HG03103 (cell line): ENCODE measurements around the gene SRA1.
A peak's percentile ranks its signal among the peaks of the same experiment; 100 is the strongest.

ENCODE experiments used
- ATAC-seq: cut with Tn5 transposase; IDR thresholded peaks from one replicate; pipeline ENCODE4 v1.9.1; 2021; ENCODE audit warnings: low read depth; ENCODE audit not compliant: unreplicated experiment

Gene SRA1

GRCh38 chr5:140551872-140552271 lies 5.4 kb downstream of the SRA1 start:
- no peak for ATAC-seq

- ATAC-seq = no peak
Observed at GRCh38 chr5:140550147-140551079, 6.9 kb downstream of the SRA1 start.

- ATAC-seq = no peak
Observed at GRCh38 chr5:140549237-140550144, 7.8 kb downstream of the SRA1 start.

GRCh38 chr5:140548791-140549190 lies 8.5 kb downstream of the SRA1 start:
- ATAC-seq = no peak

- no peak for ATAC-seq
Observed at GRCh38 chr5:140548300-140548688, 9.0 kb downstream of the SRA1 start.

GRCh38 chr5:140547508-140548299 lies 9.6 kb downstream of the SRA1 start, which contains the start of gene EIF4EBP3:
Gene EIF4EBP3 (plus strand): TSS chr5:140547662. CDS start chr5:140547738, 76 bp downstream.
- peak; percentile 97 for ATAC-seq

- no peak for ATAC-seq
Observed at GRCh38 chr5:140546851-140547507, 10.3 kb downstream of the SRA1 start.

GRCh38 chr5:140545606-140546005 lies 11.7 kb downstream of the SRA1 start:
- ATAC-seq = no peak

- no peak for ATAC-seq
Observed at GRCh38 chr5:140544986-140545385, 12.3 kb downstream of the SRA1 start.

- ATAC-seq = no peak
Observed at GRCh38 chr5:140542972-140543371, 14.3 kb downstream of the SRA1 start.

GRCh38 chr5:140540227-140540626 lies 17.0 kb downstream of the SRA1 start:
- no peak for ATAC-seq

GRCh38 chr5:140524003-140524402 lies 33.3 kb downstream of the SRA1 start:
- no peak for ATAC-seq

- ATAC-seq = no peak
Observed at GRCh38 chr5:140513124-140513523, 44.1 kb downstream of the SRA1 start.

GRCh38 chr5:140509898-140510297 lies 47.4 kb downstream of the SRA1 start:
- no peak for ATAC-seq

GRCh38 chr5:140502834-140503233 lies 54.4 kb downstream of the SRA1 start:
- ATAC-seq = no peak
